GM12874 (cell line): ENCODE measurements around the gene FKBP1A.

Source experiments
- TF ChIP-seq, protein P1 (sequence below): IDR thresholded peaks from 2 replicates; pipeline ENCODE4 v1.5.1; 2011; ENCODE audit warnings: low read depth, mild to moderate bottlenecking, control low read depth, low read length, moderate library complexity; ENCODE audit not compliant: insufficient read depth

FKBP1A gene

DNA sequence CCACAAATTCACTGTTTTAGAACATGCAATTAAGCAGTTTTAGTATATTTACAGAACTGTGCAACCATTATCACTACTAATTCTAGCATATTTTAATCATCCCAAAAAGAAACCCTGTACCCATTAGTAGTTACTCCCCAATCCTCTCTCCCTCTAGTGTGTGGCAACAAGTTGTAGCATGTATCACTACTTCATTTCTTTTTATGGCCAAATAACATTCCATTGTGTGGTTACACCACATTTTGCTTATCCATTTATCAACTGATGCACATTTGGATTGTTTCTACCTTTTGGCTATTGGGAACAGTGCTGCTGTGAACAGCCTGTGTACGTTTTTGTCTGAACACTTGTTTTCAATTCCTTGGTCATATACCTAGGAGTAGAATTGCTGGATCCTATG lies 31.5 kb upstream of the FKBP1A start:
- TF ChIP-seq, protein P1, sequence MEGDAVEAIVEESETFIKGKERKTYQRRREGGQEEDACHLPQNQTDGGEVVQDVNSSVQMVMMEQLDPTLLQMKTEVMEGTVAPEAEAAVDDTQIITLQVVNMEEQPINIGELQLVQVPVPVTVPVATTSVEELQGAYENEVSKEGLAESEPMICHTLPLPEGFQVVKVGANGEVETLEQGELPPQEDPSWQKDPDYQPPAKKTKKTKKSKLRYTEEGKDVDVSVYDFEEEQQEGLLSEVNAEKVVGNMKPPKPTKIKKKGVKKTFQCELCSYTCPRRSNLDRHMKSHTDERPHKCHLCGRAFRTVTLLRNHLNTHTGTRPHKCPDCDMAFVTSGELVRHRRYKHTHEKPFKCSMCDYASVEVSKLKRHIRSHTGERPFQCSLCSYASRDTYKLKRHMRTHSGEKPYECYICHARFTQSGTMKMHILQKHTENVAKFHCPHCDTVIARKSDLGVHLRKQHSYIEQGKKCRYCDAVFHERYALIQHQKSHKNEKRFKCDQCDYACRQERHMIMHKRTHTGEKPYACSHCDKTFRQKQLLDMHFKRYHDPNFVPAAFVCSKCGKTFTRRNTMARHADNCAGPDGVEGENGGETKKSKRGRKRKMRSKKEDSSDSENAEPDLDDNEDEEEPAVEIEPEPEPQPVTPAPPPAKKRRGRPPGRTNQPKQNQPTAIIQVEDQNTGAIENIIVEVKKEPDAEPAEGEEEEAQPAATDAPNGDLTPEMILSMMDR, result no peak

DNA sequence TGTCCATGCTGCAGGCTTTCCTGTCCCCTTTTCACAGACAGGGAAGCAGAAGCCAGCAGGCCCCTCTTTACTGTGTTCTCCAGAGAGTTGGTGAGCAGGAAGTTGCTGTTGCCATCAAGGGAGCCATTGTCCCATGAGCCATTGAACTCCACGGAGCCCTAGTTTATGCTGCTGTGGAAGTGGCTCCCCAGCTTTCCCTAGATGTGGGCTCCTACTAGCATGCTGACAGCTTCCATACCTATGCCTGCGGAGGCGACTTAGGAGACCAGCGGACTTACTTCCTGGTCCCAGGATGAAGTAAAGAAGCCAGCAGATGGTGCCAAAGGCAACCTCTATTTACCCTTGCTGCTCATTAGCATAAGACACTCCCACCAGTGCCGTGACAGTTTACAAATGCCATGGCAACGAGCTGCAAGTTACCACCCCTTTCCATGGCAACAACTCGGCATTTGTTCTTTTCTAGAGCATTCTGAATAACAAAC lies 30.8 kb upstream of the FKBP1A start:
- TF ChIP-seq, protein P1, result no peak

DNA sequence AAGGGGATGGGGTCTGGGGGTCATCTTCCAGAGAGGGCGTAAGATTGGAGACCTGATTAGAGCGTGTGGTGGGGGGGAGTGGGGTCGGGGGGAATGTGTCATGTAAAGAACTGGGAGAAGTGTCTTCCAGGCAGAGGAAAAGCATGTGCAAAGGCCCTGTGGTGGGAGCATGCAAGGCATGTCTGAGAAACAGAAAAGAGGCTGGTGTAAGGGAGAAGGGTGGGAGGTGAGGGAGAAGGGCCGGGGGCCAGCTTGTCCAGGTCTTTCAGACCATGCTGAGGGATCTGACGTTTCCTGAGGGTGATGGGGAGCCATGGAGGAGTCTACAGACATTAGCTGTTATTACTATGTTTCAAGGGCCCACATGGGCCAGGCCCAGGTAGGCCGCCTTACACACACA lies 30.4 kb upstream of the FKBP1A start:
- TF ChIP-seq, protein P1, result no peak

DNA sequence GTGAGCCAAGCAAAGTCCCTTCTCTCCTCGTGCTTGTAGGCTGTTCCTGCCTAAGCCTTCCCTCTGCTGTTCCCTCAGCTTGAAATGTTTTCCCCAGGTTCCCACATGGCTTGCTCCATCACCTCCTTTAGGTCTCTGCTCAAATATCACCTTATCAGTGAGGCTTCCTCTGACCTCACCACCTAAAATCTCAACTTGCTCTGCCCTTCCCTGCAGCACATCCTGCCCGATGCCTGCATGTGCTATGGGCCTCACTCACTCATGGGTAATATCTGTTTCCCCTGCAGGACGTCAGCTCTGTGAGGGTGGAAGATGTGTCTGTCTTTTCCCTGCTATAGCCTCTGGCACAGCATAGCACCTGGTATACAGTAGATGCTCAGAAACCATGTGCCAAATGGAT lies 29.9 kb upstream of the FKBP1A start:
- TF ChIP-seq, protein P1, result no peak

DNA sequence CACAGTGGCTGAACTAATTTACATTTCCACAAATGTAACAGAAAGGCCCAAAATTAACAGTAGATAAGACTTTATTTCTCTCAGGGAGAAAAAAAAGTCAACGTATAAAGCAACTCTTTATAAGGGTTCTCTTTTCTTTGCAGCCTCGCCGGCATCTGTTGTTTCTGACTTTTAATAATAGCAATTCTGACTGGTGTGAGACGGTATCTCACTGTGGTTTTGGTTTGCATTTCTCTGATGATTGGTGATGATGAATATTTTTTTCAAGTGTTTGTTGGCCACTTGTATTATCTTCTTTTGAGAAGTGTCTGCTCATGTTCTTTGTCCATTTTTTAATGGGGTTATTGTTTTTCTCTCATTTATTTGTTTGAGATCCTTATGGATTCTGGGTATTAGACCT lies 27.2 kb upstream of the FKBP1A start:
- TF ChIP-seq, protein P1, result no peak

DNA sequence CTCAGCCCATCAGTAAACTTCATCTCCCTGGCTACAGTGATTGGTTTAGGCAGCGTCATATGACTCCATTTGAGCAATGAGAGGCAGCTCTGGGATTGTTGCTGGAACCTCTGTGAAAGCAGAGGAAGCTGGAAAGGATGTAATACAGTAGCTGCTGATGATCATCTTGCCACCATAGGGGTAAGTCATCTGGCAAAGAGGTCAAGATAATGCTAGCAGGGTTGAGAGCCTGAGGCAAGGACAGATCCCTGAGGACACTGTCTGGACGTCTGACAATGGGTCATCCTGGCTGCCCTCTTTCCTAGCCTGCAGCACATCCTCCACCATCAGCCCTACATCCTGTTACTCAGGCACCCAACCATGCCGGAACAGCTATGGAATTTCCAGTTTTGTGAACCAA lies 25.5 kb upstream of the FKBP1A start:
- TF ChIP-seq, protein P1, result no peak

DNA sequence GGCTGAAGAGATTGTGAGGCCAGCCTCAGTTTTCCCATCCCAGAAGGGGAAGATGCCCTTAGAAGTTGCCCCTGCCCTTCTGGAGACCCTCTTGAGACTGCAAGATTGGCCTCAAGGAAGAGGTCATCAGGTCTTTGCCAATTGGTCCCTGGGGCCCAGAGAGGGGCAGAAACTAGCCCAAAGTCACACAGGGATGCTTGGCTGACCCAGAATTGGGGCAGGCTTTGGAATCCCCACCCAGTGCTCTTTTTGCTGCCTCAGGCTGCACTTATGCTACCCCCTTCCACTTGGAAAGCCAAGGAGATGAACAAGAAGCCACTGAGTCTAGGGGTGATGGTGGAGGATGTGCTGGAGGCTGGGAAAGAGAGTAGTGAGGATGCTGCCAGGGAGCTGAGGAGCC lies 24.9 kb upstream of the FKBP1A start:
- TF ChIP-seq, protein P1, result no peak

DNA sequence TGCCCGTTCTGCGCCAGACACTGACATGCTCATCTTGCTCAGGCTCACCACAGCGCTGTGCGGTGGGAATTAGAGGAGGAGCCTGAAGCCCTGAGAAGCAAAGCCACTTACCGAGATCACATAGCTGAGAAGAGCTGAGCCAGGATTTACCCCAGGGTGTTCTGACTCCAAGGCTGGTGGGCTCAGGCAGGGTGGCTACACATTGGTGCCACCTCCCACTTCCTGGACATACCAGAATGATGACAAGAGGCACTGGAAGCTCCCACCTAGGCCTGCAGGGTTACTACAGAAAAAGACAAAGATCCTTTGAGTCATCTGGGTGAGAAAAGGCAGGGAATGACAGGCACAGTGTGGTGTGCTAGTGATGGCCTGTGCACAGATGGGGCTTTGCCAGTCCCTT lies 24.4 kb upstream of the FKBP1A start:
- TF ChIP-seq, protein P1, result no peak
